Stimulated activated CD4-positive, alpha-beta T cell treated with anti-CD3 and anti-CD28 coated beads, Interleukin-1b, Interleukin-23, amount 100 ng/mL, for 24 hours (primary cell): ENCODE data around the gene FAM110D.

Source experiments
- DNase-seq, 4 experiments: peaks; one replicate each; pipeline ENCODE4 v3.0.0-alpha.2; 2020; ENCODE audit warnings: low read depth in 4 of 4, low spot score in 1 of 4

Gene FAM110D

DNA sequence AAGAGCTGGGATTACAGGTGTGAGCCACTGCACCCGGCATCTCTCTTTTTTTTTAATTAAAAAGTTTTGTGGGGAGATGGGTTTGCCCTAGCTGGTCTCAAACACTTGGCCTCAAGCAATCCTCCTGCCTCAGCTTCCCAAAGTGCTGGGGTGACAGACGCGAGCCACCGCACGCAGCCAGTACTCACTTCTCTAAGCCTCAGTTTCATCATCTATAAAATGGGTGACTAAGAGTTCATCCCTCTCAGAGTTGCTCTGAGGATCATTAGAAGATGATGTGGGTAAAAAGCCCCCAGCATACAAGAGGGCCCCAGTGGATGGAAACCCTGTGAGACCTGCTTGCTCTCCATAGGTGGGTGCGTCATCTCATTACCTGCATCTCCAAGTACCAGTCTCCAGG, 29.0 kb downstream of the FAM110D start:
- DNase-seq: no peak

DNA sequence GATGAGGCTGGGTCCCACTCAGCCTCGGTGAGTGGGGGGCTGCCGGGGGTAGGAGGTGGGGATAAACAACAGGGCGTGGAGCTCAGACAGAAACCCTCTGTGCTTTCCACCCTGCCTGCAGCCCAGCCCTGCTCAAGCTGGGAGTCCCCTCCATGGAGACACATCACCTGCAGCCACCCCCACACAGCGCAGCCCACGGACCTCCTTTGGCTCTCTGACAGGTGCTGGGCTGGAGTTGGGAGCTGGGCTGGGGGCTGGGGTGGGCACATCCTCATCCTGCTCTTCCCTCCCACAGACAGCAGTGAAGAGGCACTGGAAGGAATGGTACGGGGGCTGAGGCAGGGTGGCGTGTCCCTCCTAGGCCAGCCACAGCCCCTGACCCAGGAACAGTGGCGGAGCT, 29.6 kb downstream of the FAM110D start:
- no peak for DNase-seq

DNA sequence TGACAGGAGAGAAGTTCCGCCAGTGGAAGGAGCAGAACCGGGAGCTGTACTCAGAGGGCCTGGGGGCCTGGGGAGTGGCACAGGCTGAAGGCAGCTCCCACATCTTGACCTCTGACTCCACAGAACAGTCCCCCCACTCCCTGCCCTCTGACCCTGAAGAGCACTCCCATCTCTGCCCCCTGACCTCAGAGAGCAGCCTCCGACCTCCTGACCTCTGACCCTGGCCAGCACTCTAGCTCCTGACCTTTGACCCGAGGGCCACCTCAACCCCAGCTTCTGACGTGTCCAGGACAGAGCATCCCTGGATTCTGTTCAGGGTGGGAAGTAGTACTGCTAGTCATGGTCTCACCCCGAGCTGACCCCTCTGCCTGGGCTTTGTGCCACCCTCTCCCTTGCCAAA, 30.5 kb downstream of the FAM110D start:
- no peak for DNase-seq

DNA sequence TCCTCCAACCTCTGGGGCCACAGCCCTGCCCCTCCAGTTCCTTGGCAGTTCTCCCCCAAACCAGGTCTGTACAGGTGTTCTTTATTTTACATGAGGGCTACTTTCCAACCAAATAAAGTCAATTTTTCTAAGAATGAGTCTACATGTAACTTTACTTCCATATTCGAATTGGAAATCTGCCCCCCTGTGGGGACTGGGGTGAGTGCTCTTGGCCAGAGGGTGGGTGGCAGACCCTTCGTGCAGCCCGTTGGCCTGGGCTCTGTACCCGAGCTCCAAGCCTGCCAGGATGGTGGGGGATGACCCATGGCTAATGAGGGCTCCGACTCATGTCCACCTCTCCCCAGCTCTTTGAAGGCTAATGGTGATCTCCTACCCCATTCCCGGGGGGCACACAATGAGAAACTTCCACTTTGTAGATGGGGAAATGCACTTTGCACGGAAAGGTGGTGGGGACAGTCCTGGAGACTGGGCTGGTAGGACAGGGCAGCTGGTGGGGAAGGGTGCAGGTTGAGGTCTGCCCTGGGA, 30.9 kb downstream of the FAM110D start:
- no peak for DNase-seq

- DNase-seq: no peak
Measured at GRCh38 chr1:26190373-26190987, 31.6 kb downstream of the FAM110D start, which contains the start of gene CATSPER4. CATSPER4 (plus strand) TSS chr1:26190602; CDS start chr1:26190628, 26 bp downstream.

DNA sequence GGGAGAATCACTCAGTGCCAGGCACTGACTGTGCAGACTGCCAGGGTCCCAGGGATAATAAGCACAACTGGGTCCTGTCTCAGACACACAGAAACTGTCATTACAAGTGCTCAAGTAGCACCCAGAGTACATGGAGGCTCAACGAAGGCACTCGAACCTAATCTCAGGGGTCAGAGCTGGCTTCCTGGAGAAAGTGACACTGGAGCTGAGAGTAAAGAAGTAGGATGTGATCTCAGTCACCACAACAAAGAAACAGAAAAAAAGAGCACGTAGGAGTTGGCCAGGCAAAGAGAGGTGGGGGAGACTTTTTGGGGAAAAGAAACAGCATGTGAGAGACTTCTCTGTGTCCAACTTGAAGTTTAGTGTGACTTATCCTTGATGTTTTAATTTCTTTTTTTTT, 32.9 kb downstream of the FAM110D start:
- DNase-seq: no peak

DNA sequence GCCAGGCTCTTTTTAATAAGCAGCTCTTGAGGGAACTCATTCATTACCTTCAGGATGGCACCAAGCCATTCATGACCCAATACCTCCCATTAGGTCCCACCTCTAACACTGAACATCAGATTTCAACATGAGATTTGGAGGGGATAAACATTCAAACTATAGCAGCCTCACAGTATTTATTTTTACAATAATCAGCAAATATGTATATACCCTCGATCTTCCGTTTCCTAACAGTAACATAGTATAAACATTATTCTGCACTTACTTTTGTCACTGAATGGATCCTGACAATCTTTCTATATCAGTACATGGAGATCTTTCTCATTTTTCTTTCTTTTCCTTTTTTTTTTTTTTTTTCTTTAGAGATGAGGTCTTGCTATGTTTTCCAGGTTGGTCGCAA, 36.9 kb downstream of the FAM110D start:
- no peak for DNase-seq

DNA sequence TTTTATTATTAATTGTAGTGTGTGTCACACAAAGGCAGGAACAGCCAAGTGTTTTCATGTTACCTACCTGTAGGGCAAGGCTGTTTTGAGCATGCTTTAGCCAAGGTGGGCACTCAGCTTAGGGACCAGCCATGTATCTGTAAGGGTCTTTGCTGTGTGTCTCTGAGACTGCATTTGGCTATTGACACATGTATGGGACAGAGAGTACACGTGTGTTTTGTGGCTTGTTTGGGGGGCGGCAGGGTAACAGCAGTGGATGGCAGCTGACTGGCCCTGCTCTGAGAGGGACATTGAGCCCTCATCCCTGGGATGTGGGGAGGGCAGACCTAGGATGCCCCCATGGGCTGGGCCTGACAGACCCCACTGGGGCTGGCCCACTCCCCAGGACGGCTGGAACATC, 38.4 kb downstream of the FAM110D start:
- DNase-seq: no peak

GRCh38 chr1:26197813-26198212, 38.9 kb downstream of the FAM110D start:
- DNase-seq: no peak

GRCh38 chr1:26200413-26200812, 41.5 kb downstream of the FAM110D start:
- no peak for DNase-seq

DNA sequence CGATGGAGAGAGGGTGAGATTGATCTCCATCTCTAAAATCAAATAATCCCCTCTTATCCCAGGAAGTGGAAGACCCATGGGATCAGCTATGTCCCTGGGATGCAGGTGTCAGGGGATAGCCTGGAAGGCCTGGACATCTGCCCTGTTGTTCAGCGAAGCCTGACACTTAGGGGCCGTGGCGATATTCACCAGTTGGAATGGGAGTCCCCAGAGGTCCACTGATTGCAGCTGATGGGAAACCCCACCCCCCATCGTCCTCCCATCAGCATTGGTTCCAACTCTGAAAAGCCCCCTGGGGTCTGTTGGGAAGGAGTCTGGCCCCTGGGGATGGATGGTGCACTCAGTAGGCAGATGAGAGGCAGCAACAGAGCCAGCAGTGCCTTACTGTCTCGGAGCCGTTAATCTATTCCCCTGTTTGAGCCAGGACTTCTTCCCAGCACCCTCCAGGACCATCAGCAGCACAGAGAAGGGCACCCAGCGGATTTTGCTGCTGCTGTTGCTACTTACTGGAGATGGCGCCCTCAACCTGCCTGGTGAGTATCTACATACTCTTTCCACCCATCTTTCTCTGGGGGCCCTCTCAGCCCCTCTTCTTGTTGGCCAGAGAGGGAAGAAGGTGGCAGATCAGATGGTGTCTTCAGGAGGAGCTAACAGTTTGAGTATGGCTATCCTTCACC, 44.9 kb downstream of the FAM110D start:
- no peak for DNase-seq

- no peak for DNase-seq
Measured at GRCh38 chr1:26210147-26210870, 51.4 kb downstream of the FAM110D start.

DNA sequence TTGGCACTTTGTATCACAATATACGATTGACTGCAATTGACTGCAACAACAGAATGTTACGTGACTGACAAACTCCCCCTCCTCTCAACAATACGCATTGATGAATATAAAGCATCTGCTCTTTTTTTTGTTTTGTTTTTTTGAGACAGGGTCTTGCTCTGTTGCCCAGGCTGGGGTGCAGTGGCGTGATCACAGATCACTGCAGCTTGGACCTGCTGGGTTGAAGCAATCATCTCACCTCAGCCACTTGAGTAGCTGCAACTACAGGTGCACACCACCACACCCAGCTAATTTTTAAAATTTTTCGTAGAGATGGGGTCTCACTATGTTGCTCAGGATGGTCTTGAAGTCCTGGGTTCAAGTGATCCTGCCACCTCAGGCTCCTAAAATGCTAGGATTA, 53.8 kb downstream of the FAM110D start:
- no peak for DNase-seq

DNA sequence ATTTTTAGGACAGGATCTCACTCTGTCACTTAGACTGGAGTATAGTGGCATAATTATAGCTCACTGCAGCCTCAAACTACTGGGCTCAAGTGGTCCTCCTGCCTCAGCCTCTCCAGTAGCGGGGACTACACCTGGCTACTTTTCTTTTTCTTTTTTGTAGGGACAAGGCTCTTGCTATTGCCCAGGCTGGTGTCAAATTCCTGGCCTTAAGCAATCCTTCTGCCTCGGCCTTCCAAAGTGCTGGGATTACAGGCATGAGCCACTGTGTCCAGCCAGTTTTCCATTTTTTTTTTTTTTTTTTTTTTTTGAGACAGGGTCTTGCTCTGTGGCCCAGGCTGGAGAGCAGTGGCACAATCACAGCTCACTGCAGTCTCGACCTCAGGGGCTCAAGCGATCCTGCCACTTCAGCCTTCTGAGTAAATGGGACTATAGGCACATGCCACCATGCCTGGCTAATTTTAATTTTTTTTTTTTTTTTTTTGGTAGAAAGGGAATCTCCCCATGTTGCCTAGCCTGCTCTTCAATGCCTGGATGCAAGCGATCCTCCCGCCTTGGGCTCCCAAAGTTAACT, 54.5 kb downstream of the FAM110D start:
- DNase-seq: no peak
